ENCODE results near the gene PREX1.

PREX1 gene

DNA sequence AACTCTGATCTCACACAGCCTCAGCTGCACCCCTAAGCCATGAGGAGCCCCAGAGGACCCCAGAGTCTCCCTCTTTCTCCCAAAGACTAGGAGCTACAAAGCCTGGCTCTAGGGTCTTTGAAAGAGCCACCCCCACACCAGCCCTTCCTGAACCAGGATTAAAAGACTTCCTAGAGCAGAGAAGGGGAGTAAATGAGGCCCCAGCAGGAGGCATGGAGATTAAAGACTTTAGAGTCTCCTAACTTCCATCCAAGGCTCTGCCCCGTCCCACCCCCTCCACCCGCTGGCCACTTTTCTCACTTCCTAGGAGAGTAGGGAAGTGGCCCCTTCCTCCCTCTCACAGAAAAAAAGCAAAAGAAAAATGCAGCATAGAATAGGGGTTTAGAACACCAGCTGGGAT lies 1.7 kb downstream of the PREX1 start:
- TF ChIP-seq Cebpa-rat (IDR thresholded peaks at IDR 0.05), result no peak
- H4K20me1 ChIP-seq, result peaks cover 24% of the 10 kb centered on the region
- H3K27ac ChIP-seq, result no peak overlapping the region
- peaks cover 58% of the 10 kb centered on the region for H3K4me1 ChIP-seq
- H3K9me3 ChIP-seq, result no peaks in the 10 kb centered on the region
- no peaks in the 10 kb centered on the region for H3K36me3 ChIP-seq
- H3K4me2 ChIP-seq, result peak overlapping the region; percentile 98
- no peak overlapping the region for H3K9ac ChIP-seq
- peak overlapping the region; percentile 79; the same call in 1 of the 2 replicates for H3K4me3 ChIP-seq
- H3K27me3 ChIP-seq, result peaks cover 46% of the 10 kb centered on the region

DNA sequence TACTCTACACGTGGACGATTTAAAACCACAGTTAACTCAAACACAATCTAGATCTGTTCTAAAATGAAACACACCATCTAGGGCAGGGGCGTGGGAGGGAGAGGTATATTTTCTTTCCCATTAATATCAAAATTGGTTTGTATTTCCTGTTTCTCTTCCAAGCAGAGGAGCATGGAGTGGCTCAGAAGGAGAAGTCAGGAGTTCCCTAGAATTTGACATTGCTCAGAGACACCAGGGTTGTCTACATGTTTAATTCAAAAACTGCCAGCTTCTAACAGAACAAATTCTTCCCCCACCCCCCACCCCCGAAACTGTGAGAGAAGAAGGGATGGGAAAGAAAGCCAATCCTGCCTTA lies 2.3 kb downstream of the PREX1 start:
- peaks cover 63% of the 10 kb centered on the region for H3K4me1 ChIP-seq
- peaks cover 46% of the 10 kb centered on the region for H3K27me3 ChIP-seq
- H4K20me1 ChIP-seq, result peaks cover 24% of the 10 kb centered on the region
- no peak overlapping the region for H3K27ac ChIP-seq
- no peak for TF ChIP-seq Cebpa-rat (IDR thresholded peaks at IDR 0.05)
- H3K9me3 ChIP-seq, result no peaks in the 10 kb centered on the region
- no peak overlapping the region for H3K9ac ChIP-seq
- H3K4me3 ChIP-seq, result no peak overlapping the region
- no peak overlapping the region for H3K4me2 ChIP-seq
- H3K36me3 ChIP-seq, result no peaks in the 10 kb centered on the region

DNA sequence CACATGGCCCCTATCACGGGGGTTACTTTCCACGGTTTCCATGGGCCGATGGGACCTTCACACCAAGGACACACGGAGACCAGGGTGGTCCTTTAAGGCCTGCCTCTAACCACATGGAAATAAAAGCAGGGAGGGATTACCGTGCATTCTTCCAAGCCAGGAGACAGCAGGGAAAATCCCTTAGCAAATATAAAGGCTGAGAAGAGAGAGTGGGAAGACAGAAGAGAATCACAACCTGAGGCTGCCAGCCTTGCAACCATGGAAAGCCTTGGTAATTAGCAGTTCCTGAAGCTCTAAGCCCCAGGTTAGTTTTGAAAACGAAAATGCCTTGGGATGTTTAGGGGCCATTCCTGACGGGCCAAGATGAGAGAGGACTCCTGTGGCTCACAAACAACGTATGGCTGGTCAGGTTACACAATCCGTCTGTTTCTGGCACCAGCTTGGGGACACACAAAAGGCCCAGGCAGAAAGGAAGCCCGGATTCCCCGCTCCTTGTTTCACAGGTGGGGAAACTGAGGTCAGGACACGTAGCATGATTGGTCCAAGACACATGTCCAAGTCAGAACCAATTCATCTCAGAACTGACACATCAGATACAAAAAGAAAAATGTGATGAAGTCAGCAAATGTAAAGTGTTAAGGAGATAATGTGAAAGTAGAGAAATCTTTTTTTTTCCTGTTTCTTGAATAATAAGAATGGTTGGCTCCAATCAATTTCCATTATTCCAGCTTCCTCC lies 2.8 kb downstream of the PREX1 start:
- H3K9me3 ChIP-seq, result no peaks in the 10 kb centered on the region
- peaks cover 46% of the 10 kb centered on the region for H3K27me3 ChIP-seq
- H3K9ac ChIP-seq, result no peak overlapping the region
- H4K20me1 ChIP-seq, result peaks cover 24% of the 10 kb centered on the region
- H3K4me3 ChIP-seq, result no peak overlapping the region
- peaks cover 69% of the 10 kb centered on the region for H3K4me1 ChIP-seq
- H3K4me2 ChIP-seq, result 0 out of 2 replicates have a peak overlapping the region, but pooled peaks have one; percentile 82
- H3K27ac ChIP-seq, result no peak overlapping the region
- H3K36me3 ChIP-seq, result no peaks in the 10 kb centered on the region
- no peak for TF ChIP-seq Cebpa-rat (IDR thresholded peaks at IDR 0.05)

DNA sequence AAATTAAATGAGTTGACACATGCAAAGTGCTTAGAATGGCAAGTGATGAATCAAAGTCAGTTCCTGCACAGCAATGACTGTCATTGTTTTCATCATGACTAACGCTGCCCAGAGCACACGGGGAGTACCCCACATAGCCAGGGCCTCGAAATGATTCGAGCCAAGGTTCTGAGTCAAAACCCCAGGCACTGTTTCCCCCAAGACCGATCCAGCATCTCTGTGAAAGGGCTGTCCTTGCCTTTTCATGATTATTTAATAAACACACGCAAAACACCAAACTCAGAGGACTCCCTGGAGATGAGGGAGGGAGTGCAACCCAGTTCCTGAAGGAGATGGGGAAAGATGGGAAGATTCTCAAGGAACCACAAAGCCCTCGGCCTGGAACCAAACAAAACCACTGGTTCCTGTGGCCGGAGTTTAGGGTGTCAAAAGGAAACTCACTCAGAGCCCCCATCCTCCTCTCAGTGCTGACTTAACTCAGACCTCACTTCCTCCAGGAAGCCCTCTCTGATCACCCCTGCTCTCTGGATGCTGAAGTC lies 3.8 kb downstream of the PREX1 start:
- Histone ChIP-seq H3K4me3 (no peak overlapping the region), H3K27me3 (peaks cover 46% of the 10 kb centered on the region), H3K9ac (no peak overlapping the region), H3K36me3 (no peaks in the 10 kb centered on the region), H3K4me2 (peak overlapping the region; percentile 82), H3K9me3 (no peaks in the 10 kb centered on the region), H4K20me1 (peaks cover 24% of the 10 kb centered on the region), H3K4me1 (peaks cover 78% of the 10 kb centered on the region), H3K27ac (no peak overlapping the region)
- TF ChIP-seq Cebpa-rat (IDR thresholded peaks at IDR 0.05), result no peak

DNA sequence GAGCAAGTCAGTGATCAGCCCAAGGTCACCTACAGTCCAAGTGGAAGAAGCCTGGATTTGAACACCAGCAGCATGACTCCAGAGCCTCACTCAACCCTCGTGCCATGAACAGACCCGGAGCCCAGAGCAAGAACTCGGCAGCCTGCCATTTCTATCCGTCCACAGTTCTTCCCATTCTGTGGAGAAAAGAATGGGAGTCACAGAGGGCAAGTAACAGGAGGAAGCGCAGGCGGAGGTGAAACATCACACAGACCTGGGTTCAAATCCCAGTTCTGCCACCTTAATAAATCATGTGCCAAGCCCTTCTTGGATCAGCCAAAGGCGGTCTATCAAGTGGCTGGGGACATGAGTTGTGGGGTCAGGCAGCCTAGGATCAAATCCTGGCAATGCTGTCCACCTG lies 4.3 kb downstream of the PREX1 start:
- no peaks in the 10 kb centered on the region for H3K9me3 ChIP-seq
- no peaks in the 10 kb centered on the region for H3K36me3 ChIP-seq
- no peak overlapping the region for H3K9ac ChIP-seq
- peaks cover 24% of the 10 kb centered on the region for H4K20me1 ChIP-seq
- no peak for TF ChIP-seq Cebpa-rat (IDR thresholded peaks at IDR 0.05)
- H3K4me1 ChIP-seq, result peaks cover 80% of the 10 kb centered on the region
- H3K4me3 ChIP-seq, result no peak overlapping the region
- H3K4me2 ChIP-seq, result peak overlapping the region; percentile 82
- peaks cover 42% of the 10 kb centered on the region for H3K27me3 ChIP-seq
- no peak overlapping the region for H3K27ac ChIP-seq

DNA sequence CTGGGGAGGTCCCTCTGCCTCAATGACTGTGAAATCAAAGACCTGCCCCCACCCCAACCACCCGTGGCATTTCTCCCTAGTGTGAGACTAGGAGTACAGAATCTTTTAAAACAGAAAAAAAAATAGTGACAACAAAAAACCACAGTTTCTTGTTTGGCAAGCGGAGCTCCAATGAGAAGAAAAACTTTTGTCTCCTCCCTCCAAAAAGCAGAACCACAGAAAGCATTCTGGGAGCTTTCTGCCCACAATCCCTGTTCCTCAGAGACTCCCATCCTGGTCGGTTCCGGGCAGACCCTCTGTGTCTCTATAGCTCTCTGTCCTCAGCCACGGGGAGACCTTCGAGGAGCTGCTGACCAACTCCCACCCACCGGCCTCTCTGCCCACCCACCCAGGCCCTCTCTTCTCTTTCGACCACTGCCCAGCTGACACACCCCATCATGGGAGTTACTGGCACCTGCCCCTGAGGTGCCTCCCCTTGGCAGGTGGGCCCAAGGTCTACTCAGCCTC lies 4.9 kb downstream of the PREX1 start:
- TF ChIP-seq Cebpa-rat (IDR thresholded peaks at IDR 0.05), result no peak
- H3K9ac ChIP-seq, result no peak overlapping the region
- H3K4me1 ChIP-seq, result peaks cover 84% of the 10 kb centered on the region
- no peak overlapping the region for H3K4me3 ChIP-seq
- H4K20me1 ChIP-seq, result peaks cover 24% of the 10 kb centered on the region
- H3K36me3 ChIP-seq, result no peaks in the 10 kb centered on the region
- H3K4me2 ChIP-seq, result peak overlapping the region; percentile 82
- H3K27me3 ChIP-seq, result peaks cover 37% of the 10 kb centered on the region
- H3K9me3 ChIP-seq, result no peaks in the 10 kb centered on the region
- no peak overlapping the region for H3K27ac ChIP-seq

DNA sequence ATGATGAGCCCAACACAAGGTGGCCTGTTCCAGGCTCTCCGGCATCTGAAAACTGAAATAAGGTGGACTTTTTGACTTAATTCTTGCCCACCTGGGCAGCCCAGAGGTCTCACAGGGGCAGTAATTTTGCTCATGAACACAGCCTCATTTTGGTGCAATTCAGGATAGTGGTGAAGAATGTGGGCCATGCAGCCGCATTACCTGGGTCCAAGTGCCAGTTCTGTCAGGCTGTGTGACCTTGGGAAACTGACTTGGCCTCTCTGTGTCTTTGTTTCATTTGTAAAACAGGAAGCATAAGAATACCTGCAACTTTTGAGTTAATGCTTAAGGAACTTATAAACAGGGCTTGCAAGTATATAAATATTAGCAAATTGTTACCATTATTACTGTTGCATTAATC lies 5.6 kb downstream of the PREX1 start:
- H3K9me3 ChIP-seq, result no peaks in the 10 kb centered on the region
- H3K36me3 ChIP-seq, result no peaks in the 10 kb centered on the region
- H4K20me1 ChIP-seq, result peaks cover 21% of the 10 kb centered on the region
- peak overlapping the region; percentile 82 for H3K4me2 ChIP-seq
- H3K27me3 ChIP-seq, result peaks cover 31% of the 10 kb centered on the region
- H3K27ac ChIP-seq, result no peak overlapping the region
- no peak overlapping the region for H3K9ac ChIP-seq
- TF ChIP-seq Cebpa-rat (IDR thresholded peaks at IDR 0.05), result no peak
- no peak overlapping the region for H3K4me3 ChIP-seq
- H3K4me1 ChIP-seq, result peaks cover 88% of the 10 kb centered on the region

DNA sequence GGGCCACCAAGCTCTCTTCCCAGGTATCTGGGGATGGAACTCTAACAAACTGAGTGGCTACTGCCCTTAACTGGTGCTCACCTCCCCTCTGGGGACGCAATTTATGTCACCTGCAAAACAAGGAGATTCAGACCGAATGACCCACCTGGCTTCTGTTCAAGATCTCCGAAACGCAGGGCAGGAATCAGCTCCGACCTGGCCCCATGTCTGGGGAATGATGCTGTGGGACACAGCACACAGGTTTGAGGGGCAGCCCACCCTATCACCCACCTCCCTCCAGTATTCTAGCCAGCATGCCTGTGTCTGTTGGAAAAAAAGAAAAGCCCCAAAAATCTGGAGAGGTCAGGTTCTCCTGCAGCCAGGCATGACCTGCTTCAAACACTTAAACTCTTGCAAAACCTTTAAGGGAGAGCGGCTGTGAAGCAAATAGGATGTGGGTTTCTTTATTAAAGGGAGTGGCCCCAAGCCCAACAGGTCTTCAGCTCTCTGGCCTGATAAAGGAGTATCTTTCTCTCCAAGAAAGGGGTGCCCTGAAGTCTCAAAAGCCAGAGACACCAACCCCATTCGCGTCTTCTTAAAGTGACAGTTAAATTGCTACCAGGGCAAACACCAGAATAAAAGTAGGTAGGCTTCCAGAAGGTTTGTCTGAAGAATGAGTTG lies 6.4 kb downstream of the PREX1 start:
- Histone ChIP-seq H3K4me3 (no peak overlapping the region), H3K9ac (no peak overlapping the region), H3K4me1 (peaks cover 84% of the 10 kb centered on the region), H3K27ac (no peak overlapping the region), H4K20me1 (peaks cover 13% of the 10 kb centered on the region; the same call in 1 of the 2 replicates), H3K27me3 (peaks cover 23% of the 10 kb centered on the region), H3K36me3 (no peaks in the 10 kb centered on the region), H3K4me2 (peak overlapping the region; percentile 82), H3K9me3 (no peaks in the 10 kb centered on the region)
- no peak; the same call in 1 of the 2 replicates for TF ChIP-seq Cebpa-rat (IDR thresholded peaks at IDR 0.05)

DNA sequence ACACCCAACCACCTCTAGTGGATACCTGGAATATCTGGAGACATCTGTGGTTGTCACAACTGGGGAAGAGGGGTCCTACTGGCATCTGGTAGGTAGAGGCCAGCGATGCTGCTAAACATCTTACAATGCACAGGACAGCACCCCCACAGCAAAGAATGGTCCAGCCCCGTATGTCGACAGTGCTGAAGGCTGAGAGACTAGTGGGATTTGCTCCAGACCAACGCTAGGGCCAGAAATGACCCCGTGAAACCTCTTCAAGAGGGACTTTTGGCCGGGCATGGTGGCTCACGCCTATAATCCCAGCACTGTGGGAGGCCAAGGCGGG lies 7.2 kb downstream of the PREX1 start:
- no peak overlapping the region for H3K4me3 ChIP-seq
- H3K4me1 ChIP-seq, result peaks cover 81% of the 10 kb centered on the region
- peaks cover 15% of the 10 kb centered on the region for H3K27me3 ChIP-seq
- TF ChIP-seq Cebpa-rat (IDR thresholded peaks at IDR 0.05), result no peak
- no peaks in the 10 kb centered on the region for H3K9me3 ChIP-seq
- H3K27ac ChIP-seq, result no peak overlapping the region
- H3K4me2 ChIP-seq, result peak overlapping the region; percentile 82
- H3K36me3 ChIP-seq, result no peaks in the 10 kb centered on the region
- H4K20me1 ChIP-seq, result 0 out of 2 replicates have a peak, but pooled peaks cover 7% of the 10 kb centered on the region
- no peak overlapping the region for H3K9ac ChIP-seq
